HepG2 (cell line): ENCODE measurements around the gene TMCC2. TPM values are rescaled to one million over a fixed set of nuclear protein-coding genes. Genes with fewer than 3 reads are reported as not detected.

ENCODE experiments used
- ASH2L ChIP-seq: fragments of 300-600, 200-600 bp; sonication (generic); IDR thresholded peaks from 2 replicates; pipeline ENCODE4 v1.7.0; 2017; ENCODE audit warnings: low read depth, mild to moderate bottlenecking, moderate library complexity, mixed read lengths, low read length; ENCODE audit not compliant: insufficient read length
- DMAP1 ChIP-seq: IDR thresholded peaks from 2 replicates; pipeline ENCODE4 v1.6.1; 2016
- FOXO1 ChIP-seq: sonication (generic); formaldehyde crosslinking; IDR thresholded peaks from 2 replicates; pipeline ENCODE4 v1.4.0; 2020; ENCODE audit warnings: missing genetic modification reagents
- GATAD1 ChIP-seq: IDR thresholded peaks from 2 replicates; pipeline ENCODE4 v1.6.1; 2016; ENCODE audit warnings: missing genetic modification reagents, missing compliant biosample characterization
- MED8 ChIP-seq: sonication (generic); formaldehyde crosslinking; IDR thresholded peaks from 2 replicates; pipeline ENCODE4 v1.8.1; 2023; ENCODE audit warnings: mild to moderate bottlenecking, missing genetic modification reagents; ENCODE audit not compliant: insufficient replicate concordance
- MNT ChIP-seq: fragments of 450-650 bp; IDR thresholded peaks from 2 replicates; pipeline ENCODE4 v1.6.1; 2016
- MYC ChIP-seq: sonication (generic); formaldehyde crosslinking; IDR thresholded peaks from 2 replicates; pipeline ENCODE4 v1.9.0; 2021; ENCODE audit warnings: missing genetic modification reagents, borderline replicate concordance
- NFKBIZ ChIP-seq: IDR thresholded peaks from 2 replicates; pipeline ENCODE4 v1.6.1; 2018; ENCODE audit warnings: missing genetic modification reagents, missing compliant biosample characterization
- POLR2A ChIP-seq, 2 experiments: IDR thresholded peaks; 2 replicates each; pipeline ENCODE4 v1.6.1; 2011; ENCODE audit warnings: low read depth in 2 of 2, low read length in 2 of 2, mild to moderate bottlenecking in 1 of 2, moderate library complexity in 1 of 2; ENCODE audit not compliant: insufficient read depth in 1 of 2
- RNF2 ChIP-seq: fragments of 450-650 bp; conservative IDR thresholded peaks from 2 replicates; pipeline ENCODE4 v1.6.1; 2016; ENCODE audit warnings: low read depth
- SP1 ChIP-seq, 2 experiments: fragments of 450-650 bp in 1 of 2; sonication (generic) in 1 of 2; formaldehyde crosslinking in 1 of 2; IDR thresholded peaks; 2 replicates each; pipeline versions ENCODE4 v1.4.0 to v1.6.1; 2016 to 2020; ENCODE audit warnings: missing genetic modification reagents in 1 of 2
- TFE3 ChIP-seq: IDR thresholded peaks from 2 replicates; pipeline ENCODE4 v1.6.1; 2016
- ZFP36L2 ChIP-seq: sonication (generic); formaldehyde crosslinking; IDR thresholded peaks from 2 replicates; pipeline ENCODE4 v1.4.0; 2020; ENCODE audit warnings: missing genetic modification reagents
- ZKSCAN5 ChIP-seq: sonication (generic); formaldehyde crosslinking; IDR thresholded peaks from 2 replicates; pipeline ENCODE4 v1.5.1; 2020; ENCODE audit warnings: mild to moderate bottlenecking, missing genetic modification reagents
- ZKSCAN8 ChIP-seq: IDR thresholded peaks from 2 replicates; pipeline ENCODE4 v1.6.1; 2016; ENCODE audit warnings: borderline replicate concordance, missing genetic modification reagents, missing compliant biosample characterization
- ZMYM2 ChIP-seq: sonication (generic); formaldehyde crosslinking; IDR thresholded peaks from 2 replicates; pipeline ENCODE4 v1.8.0; 2022; ENCODE audit warnings: mild to moderate bottlenecking, missing genetic modification reagents
- ZNF354B ChIP-seq: sonication (generic); formaldehyde crosslinking; IDR thresholded peaks from 2 replicates; pipeline ENCODE4 v1.8.0; 2022; ENCODE audit warnings: mild to moderate bottlenecking, missing genetic modification reagents
- ZNF709 ChIP-seq: sonication (generic); formaldehyde crosslinking; IDR thresholded peaks from 2 replicates; pipeline ENCODE4 v1.5.0; 2020; ENCODE audit warnings: mild to moderate bottlenecking, missing genetic modification reagents
- polyA plus RNA-seq, 8 experiments: library from polyadenylated mRNA; depleted of rRNA in 3 of 8; stranded (reverse) in 7 of 8; unstranded in 1 of 8; fragments of >200 nt; fragmentation: Illumina TruSeq in 4 of 8; extraction: Trizol in 4 of 8; gene quantifications; 2 replicates each; pipeline versions ENCODE4 v1.2.1 to v1.2.3, GENCODE V29; 2011 to 2016; ENCODE audit warnings: low read depth in 4 of 8, missing spikeins in 1 of 8, mixed read lengths in 1 of 8; ENCODE audit not compliant: insufficient read depth in 1 of 8
- total RNA-seq, 5 experiments: library from RNA; depleted of rRNA; stranded (reverse); fragments of >200 nt; fragmentation: Illumina TruSeq; extraction: Trizol; gene quantifications; 2 replicates each; pipeline ENCODE4 v1.2.3, GENCODE V29; 2016; ENCODE audit warnings: low read depth in 1 of 5
- TF ChIP-seq, protein P1 (sequence below): sonication (generic); formaldehyde crosslinking; IDR thresholded peaks from 2 replicates; pipeline ENCODE4 v1.5.1; 2020; ENCODE audit warnings: mild to moderate bottlenecking, missing genetic modification reagents, borderline replicate concordance
- TF ChIP-seq, protein P2 (sequence below): IDR thresholded peaks from 2 replicates; pipeline ENCODE4 v1.6.1; 2016
- TF ChIP-seq, protein P3 (sequence below): sonication (generic); formaldehyde crosslinking; IDR thresholded peaks from 2 replicates; pipeline ENCODE4 v1.5.0; 2020; ENCODE audit warnings: missing genetic modification reagents

The TMCC2 gene
- total and polyA plus RNA-seq, 2 of the 13 experiments (the other 11 are each of a cell fraction or from before 2014, with no cell fraction given), result 0.12 to 0.24 TPM

DNA sequence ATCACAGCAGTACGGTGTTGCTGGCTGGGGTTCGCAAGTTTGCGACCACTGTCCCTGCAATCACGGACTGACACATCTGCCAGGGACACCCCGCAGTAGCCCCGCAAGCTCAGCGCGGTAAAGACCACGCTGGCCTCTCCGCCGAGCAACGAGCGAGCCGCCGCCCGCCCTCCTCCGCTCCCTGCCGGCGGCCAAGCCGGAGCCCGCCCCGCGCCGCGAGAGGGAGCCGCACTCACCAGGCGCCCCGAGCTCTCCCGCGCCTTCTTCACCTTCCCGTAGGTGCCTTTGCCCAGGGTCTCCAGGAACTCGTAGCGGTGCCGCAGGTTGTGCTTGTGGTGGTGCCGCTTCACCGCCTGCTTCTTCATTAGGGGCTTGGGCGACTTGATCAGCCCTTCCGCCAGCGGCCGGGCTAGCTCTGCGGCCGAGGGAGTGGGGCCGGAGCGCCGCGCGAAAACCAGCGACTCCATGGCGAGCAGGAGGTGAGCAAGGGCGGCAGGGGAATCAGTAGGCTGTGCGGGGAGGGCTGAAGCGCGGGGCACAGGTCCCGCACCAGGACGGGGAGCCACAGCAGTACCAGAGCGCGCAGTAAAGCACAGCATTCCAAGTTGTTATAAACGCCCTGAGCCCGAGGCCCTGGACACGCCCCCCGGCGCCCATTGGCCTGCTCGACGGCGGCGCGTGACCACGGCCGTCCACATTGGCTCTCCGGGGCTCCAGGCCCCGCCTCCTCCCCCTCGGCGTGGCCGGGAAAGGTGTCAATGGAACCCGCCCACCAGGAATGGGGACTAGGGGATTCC, 93.6 kb downstream of the TMCC2 start, which contains the start of gene NUAK2 (continued):
- TF ChIP-seq ZFP36L2, result no peak
- TF ChIP-seq ZMYM2, result no peak
- no peak for TF ChIP-seq ZNF354B
- TF ChIP-seq ZNF709 (CRISPR knock-in tag), result no peak
- TF ChIP-seq, protein P1, sequence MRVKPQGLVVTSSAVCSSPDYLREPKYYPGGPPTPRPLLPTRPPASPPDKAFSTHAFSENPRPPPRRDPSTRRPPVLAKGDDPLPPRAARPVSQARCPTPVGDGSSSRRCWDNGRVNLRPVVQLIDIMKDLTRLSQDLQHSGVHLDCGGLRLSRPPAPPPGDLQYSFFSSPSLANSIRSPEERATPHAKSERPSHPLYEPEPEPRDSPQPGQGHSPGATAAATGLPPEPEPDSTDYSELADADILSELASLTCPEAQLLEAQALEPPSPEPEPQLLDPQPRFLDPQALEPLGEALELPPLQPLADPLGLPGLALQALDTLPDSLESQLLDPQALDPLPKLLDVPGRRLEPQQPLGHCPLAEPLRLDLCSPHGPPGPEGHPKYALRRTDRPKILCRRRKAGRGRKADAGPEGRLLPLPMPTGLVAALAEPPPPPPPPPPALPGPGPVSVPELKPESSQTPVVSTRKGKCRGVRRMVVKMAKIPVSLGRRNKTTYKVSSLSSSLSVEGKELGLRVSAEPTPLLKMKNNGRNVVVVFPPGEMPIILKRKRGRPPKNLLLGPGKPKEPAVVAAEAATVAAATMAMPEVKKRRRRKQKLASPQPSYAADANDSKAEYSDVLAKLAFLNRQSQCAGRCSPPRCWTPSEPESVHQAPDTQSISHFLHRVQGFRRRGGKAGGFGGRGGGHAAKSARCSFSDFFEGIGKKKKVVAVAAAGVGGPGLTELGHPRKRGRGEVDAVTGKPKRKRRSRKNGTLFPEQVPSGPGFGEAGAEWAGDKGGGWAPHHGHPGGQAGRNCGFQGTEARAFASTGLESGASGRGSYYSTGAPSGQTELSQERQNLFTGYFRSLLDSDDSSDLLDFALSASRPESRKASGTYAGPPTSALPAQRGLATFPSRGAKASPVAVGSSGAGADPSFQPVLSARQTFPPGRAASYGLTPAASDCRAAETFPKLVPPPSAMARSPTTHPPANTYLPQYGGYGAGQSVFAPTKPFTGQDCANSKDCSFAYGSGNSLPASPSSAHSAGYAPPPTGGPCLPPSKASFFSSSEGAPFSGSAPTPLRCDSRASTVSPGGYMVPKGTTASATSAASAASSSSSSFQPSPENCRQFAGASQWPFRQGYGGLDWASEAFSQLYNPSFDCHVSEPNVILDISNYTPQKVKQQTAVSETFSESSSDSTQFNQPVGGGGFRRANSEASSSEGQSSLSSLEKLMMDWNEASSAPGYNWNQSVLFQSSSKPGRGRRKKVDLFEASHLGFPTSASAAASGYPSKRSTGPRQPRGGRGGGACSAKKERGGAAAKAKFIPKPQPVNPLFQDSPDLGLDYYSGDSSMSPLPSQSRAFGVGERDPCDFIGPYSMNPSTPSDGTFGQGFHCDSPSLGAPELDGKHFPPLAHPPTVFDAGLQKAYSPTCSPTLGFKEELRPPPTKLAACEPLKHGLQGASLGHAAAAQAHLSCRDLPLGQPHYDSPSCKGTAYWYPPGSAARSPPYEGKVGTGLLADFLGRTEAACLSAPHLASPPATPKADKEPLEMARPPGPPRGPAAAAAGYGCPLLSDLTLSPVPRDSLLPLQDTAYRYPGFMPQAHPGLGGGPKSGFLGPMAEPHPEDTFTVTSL (CRISPR knock-in tag), result no peak
- peak; percentile 64; the same call in 1 of the 2 replicates for TF ChIP-seq ZKSCAN5 (CRISPR knock-in tag)
- no peak for TF ChIP-seq TFE3
- TF ChIP-seq, protein P2, sequence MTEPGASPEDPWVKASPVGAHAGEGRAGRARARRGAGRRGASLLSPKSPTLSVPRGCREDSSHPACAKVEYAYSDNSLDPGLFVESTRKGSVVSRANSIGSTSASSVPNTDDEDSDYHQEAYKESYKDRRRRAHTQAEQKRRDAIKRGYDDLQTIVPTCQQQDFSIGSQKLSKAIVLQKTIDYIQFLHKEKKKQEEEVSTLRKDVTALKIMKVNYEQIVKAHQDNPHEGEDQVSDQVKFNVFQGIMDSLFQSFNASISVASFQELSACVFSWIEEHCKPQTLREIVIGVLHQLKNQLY (CRISPR knock-in tag), result no peak
- peak; percentile 50; the same call in 1 of the 2 replicates for TF ChIP-seq DMAP1 (CRISPR knock-in tag)
- peak; percentile 65 to 69 for TF ChIP-seq POLR2A (IDR thresholded peaks at IDR 0.05; ENCODE audit: insufficient read depth in 1 of 2, low read depth in 2 of 2, low read length in 2 of 2)
- peak; percentile 54 for TF ChIP-seq ASH2L
- TF ChIP-seq ZKSCAN8 (CRISPR knock-in tag), result no peak
- TF ChIP-seq RNF2, result peak; percentile 82; the same call in 1 of the 2 replicates
- TF ChIP-seq, protein P3, sequence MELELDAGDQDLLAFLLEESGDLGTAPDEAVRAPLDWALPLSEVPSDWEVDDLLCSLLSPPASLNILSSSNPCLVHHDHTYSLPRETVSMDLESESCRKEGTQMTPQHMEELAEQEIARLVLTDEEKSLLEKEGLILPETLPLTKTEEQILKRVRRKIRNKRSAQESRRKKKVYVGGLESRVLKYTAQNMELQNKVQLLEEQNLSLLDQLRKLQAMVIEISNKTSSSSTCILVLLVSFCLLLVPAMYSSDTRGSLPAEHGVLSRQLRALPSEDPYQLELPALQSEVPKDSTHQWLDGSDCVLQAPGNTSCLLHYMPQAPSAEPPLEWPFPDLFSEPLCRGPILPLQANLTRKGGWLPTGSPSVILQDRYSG (CRISPR knock-in tag), result no peak
- TF ChIP-seq GATAD1, result no peak
- no peak for TF ChIP-seq SP1 (IDR thresholded peaks at IDR 0.05)
- peak; percentile 86 for TF ChIP-seq SP1 (CRISPR knock-in tag; IDR thresholded peaks at IDR 0.05)
- TF ChIP-seq MYC (CRISPR knock-in tag), result peak; percentile 49
- peak; percentile 35 for TF ChIP-seq MED8 (CRISPR knock-in tag)
- no peak for TF ChIP-seq MNT
- TF ChIP-seq NFKBIZ, result no peak
- 0 out of 2 replicates have a peak, but pooled peaks have one; percentile 8 for TF ChIP-seq FOXO1 (CRISPR knock-in tag)
